ENCODE data around the gene ALKBH4.
"Not testable (repeated sequence)": the region's sequence is repeated elsewhere in the genome, so short reads cannot be mapped to it uniquely, and the experiment has no call there.

DNA sequence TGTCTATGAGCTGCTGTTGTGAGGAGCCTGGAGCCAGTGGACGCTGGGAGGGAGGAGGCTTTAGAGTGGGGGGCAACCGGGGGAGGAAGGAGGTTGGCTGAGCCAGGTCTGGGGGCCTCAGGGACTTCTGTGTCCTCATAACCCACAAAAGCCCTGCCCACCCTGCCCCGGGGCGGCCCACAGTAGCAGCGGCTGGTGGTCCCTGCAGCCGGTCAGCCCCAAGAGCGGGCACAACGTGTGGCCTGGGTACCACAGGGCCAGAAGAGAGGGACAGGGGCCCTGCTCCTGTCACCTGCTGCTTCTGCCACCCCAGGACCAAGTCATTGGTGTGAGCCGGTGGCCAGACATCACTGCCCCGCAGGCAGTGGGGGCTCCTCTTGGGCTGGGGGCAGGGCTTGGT is 17.3 kb upstream of the ALKBH4 start:
- TF ChIP-seq, protein P1, sequence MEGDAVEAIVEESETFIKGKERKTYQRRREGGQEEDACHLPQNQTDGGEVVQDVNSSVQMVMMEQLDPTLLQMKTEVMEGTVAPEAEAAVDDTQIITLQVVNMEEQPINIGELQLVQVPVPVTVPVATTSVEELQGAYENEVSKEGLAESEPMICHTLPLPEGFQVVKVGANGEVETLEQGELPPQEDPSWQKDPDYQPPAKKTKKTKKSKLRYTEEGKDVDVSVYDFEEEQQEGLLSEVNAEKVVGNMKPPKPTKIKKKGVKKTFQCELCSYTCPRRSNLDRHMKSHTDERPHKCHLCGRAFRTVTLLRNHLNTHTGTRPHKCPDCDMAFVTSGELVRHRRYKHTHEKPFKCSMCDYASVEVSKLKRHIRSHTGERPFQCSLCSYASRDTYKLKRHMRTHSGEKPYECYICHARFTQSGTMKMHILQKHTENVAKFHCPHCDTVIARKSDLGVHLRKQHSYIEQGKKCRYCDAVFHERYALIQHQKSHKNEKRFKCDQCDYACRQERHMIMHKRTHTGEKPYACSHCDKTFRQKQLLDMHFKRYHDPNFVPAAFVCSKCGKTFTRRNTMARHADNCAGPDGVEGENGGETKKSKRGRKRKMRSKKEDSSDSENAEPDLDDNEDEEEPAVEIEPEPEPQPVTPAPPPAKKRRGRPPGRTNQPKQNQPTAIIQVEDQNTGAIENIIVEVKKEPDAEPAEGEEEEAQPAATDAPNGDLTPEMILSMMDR (IDR thresholded peaks at IDR 0.05), result not testable (repeated sequence)
- not testable (repeated sequence) for TF ChIP-seq POLR2A (IDR thresholded peaks at IDR 0.05)

Data from prostate gland (tissue), 2 donors.